Activated T-helper 2 cell treated with anti-CD3 and anti-CD28 coated beads, Interferon-gamma antibody, Interleukin-2, Interleukin-4, amounts not matched to agents 10 μg/mL and 5 μg/mL and 100 μg/mL, durations not matched to agents 14 hours and 24 hours and 36 hours (primary cell): Measurements from ENCODE around the gene ADCY10. TPM values are rescaled to one million over a fixed set of nuclear protein-coding genes. Genes with fewer than 3 reads are reported as not detected.
"Not testable (repeated sequence)": the region's sequence is repeated elsewhere in the genome, so short reads cannot be mapped to it uniquely, and the experiment has no call there.

ENCODE experiments used
- DNase-seq: peaks from one replicate; pipeline ENCODE4 v3.0.0; 2021; ENCODE audit warnings: low spot score
- H3K27ac Mint-ChIP-seq: one replicate; pipeline ENCODE4 v1.8.0; 2021; ENCODE audit warnings: mixed read lengths
- H3K27me3 Mint-ChIP-seq: one replicate; pipeline ENCODE4 v1.8.0; 2021; ENCODE audit warnings: low read depth, mixed read lengths
- H3K36me3 Mint-ChIP-seq: one replicate; pipeline ENCODE4 v1.8.0; 2021; ENCODE audit warnings: low read depth, mixed read lengths
- H3K4me1 Mint-ChIP-seq: one replicate; pipeline ENCODE4 v1.8.0; 2021; ENCODE audit warnings: low read depth, mixed read lengths
- H3K4me3 Mint-ChIP-seq: one replicate; pipeline ENCODE4 v1.8.0; 2021; ENCODE audit warnings: low read depth, mild to moderate bottlenecking, moderate library complexity, mixed read lengths
- H3K9me3 Mint-ChIP-seq: one replicate; pipeline ENCODE4 v1.8.0; 2021; ENCODE audit warnings: mixed read lengths
- intact Hi-C: fragments of 100-400 bp; cut with micrococcal nuclease; formaldehyde crosslinking; loops from one replicate; pipeline ENCODE4 v1.15.1; 2023
- total RNA-seq: library from RNA; stranded (reverse); gene quantifications from 2 replicates; pipeline ENCODE4 v1.2.3, GENCODE V29; 2022

Gene ADCY10
- total RNA-seq, 1 donor from 2014 or later, result 0.09 TPM

GRCh38 chr1:167856711-167857418, 57.1 kb downstream of the ADCY10 start:
- intact Hi-C loops, result no loop called here
- no peaks in the 10 kb centered on the region for H3K9me3 Mint-ChIP-seq
- no peak overlapping the region for H3K4me3 Mint-ChIP-seq
- H3K4me1 Mint-ChIP-seq, result no peaks in the 10 kb centered on the region
- H3K36me3 Mint-ChIP-seq, result no peaks in the 10 kb centered on the region
- H3K27ac Mint-ChIP-seq, result no peak overlapping the region
- no peak for DNase-seq
- H3K27me3 Mint-ChIP-seq, result peaks cover 12% of the 10 kb centered on the region

GRCh38 chr1:167854184-167854583, 59.8 kb downstream of the ADCY10 start:
- no peaks in the 10 kb centered on the region for H3K9me3 Mint-ChIP-seq
- intact Hi-C loops, result no loop called here
- H3K27me3 Mint-ChIP-seq, result peaks cover 12% of the 10 kb centered on the region
- H3K4me3 Mint-ChIP-seq, result no peak overlapping the region
- H3K36me3 Mint-ChIP-seq, result no peaks in the 10 kb centered on the region
- DNase-seq, result no peak
- no peaks in the 10 kb centered on the region for H3K4me1 Mint-ChIP-seq
- no peak overlapping the region for H3K27ac Mint-ChIP-seq

- Mint-ChIP-seq H3K27me3 (peaks cover 6% of the 10 kb centered on the region), H3K36me3 (no peaks in the 10 kb centered on the region), H3K4me1 (no peaks in the 10 kb centered on the region), H3K27ac (no peak overlapping the region), H3K9me3 (no peaks in the 10 kb centered on the region), H3K4me3 (no peak overlapping the region)
- no peak for DNase-seq
- intact Hi-C loops, result no loop called here
Measured at GRCh38 chr1:167849666-167850065, 64.3 kb downstream of the ADCY10 start.

GRCh38 chr1:167842872-167843271, 71.1 kb downstream of the ADCY10 start:
- peaks cover 4% of the 10 kb centered on the region for H3K4me1 Mint-ChIP-seq
- H3K36me3 Mint-ChIP-seq, result no peaks in the 10 kb centered on the region
- H3K9me3 Mint-ChIP-seq, result no peaks in the 10 kb centered on the region
- no peak for DNase-seq
- peaks cover 17% of the 10 kb centered on the region for H3K27me3 Mint-ChIP-seq
- H3K4me3 Mint-ChIP-seq, result no peak overlapping the region
- H3K27ac Mint-ChIP-seq, result no peak overlapping the region
- intact Hi-C loops, result no loop called here

- intact Hi-C loops, result no loop called here
- no peak for DNase-seq
- peaks cover 8% of the 10 kb centered on the region for H3K4me1 Mint-ChIP-seq
Measured at GRCh38 chr1:167841530-167841929, 72.4 kb downstream of the ADCY10 start.

GRCh38 chr1:167839009-167839408, 74.9 kb downstream of the ADCY10 start:
- Mint-ChIP-seq H3K4me1 (peaks cover 8% of the 10 kb centered on the region), H3K27ac (no peak overlapping the region), H3K9me3 (no peaks in the 10 kb centered on the region), H3K4me3 (no peak overlapping the region), H3K36me3 (no peaks in the 10 kb centered on the region), H3K27me3 (peaks cover 20% of the 10 kb centered on the region)
- no peak for DNase-seq
- intact Hi-C loops, result no loop called here

More at GRCh38 chr1:167841530-167841929, 72.4 kb downstream of the ADCY10 start:
- Mint-ChIP-seq H3K27me3 (peaks cover 20% of the 10 kb centered on the region), H3K4me3 (no peak overlapping the region), H3K27ac (no peak overlapping the region), H3K9me3 (no peaks in the 10 kb centered on the region), H3K36me3 (no peaks in the 10 kb centered on the region)

GRCh38 chr1:167837326-167837725, 76.6 kb downstream of the ADCY10 start:
- H3K27me3 Mint-ChIP-seq, result peaks cover 20% of the 10 kb centered on the region

GRCh38 chr1:167836197-167836596, 77.7 kb downstream of the ADCY10 start:
- H3K4me1 Mint-ChIP-seq, result peaks cover 8% of the 10 kb centered on the region
- intact Hi-C loops, result no loop called here
- H3K36me3 Mint-ChIP-seq, result no peaks in the 10 kb centered on the region
- H3K4me3 Mint-ChIP-seq, result no peak overlapping the region
- no peak overlapping the region for H3K27ac Mint-ChIP-seq
- H3K9me3 Mint-ChIP-seq, result no peaks in the 10 kb centered on the region
- peaks cover 18% of the 10 kb centered on the region for H3K27me3 Mint-ChIP-seq
- DNase-seq, result no peak

More at GRCh38 chr1:167837326-167837725, 76.6 kb downstream of the ADCY10 start:
- Mint-ChIP-seq H3K4me3 (no peak overlapping the region), H3K36me3 (no peaks in the 10 kb centered on the region), H3K27ac (no peak overlapping the region), H3K9me3 (no peaks in the 10 kb centered on the region), H3K4me1 (peaks cover 8% of the 10 kb centered on the region)
- DNase-seq, result no peak
- intact Hi-C loops, result no loop called here

- no peaks in the 10 kb centered on the region for H3K36me3 Mint-ChIP-seq
- H3K27ac Mint-ChIP-seq, result no peak overlapping the region
- DNase-seq, result no peak
- H3K4me3 Mint-ChIP-seq, result no peak overlapping the region
- H3K9me3 Mint-ChIP-seq, result no peaks in the 10 kb centered on the region
- peaks cover 8% of the 10 kb centered on the region for H3K4me1 Mint-ChIP-seq
- intact Hi-C loops, result no loop called here
- peaks cover 13% of the 10 kb centered on the region for H3K27me3 Mint-ChIP-seq
Measured at GRCh38 chr1:167833904-167834303, 80.0 kb downstream of the ADCY10 start.

GRCh38 chr1:167832693-167833092, 81.2 kb downstream of the ADCY10 start:
- intact Hi-C loops, result no loop called here
- Mint-ChIP-seq H3K4me1 (peaks cover 5% of the 10 kb centered on the region), H3K27me3 (peaks cover 3% of the 10 kb centered on the region), H3K4me3 (no peak overlapping the region), H3K27ac (no peak overlapping the region), H3K9me3 (no peaks in the 10 kb centered on the region), H3K36me3 (no peaks in the 10 kb centered on the region)
- DNase-seq, result no peak

GRCh38 chr1:167830668-167831067, 83.3 kb downstream of the ADCY10 start:
- H3K9me3 Mint-ChIP-seq, H3K27ac Mint-ChIP-seq, H3K36me3 Mint-ChIP-seq, H3K4me1 Mint-ChIP-seq, H3K27me3 Mint-ChIP-seq, H3K4me3 Mint-ChIP-seq, intact Hi-C loops, DNase-seq: not testable (repeated sequence)

GRCh38 chr1:167829868-167830267, 84.1 kb downstream of the ADCY10 start:
- no peaks in the 10 kb centered on the region for H3K4me1 Mint-ChIP-seq
- H3K36me3 Mint-ChIP-seq, result no peaks in the 10 kb centered on the region
- no peak overlapping the region for H3K27ac Mint-ChIP-seq
- H3K9me3 Mint-ChIP-seq, result no peaks in the 10 kb centered on the region
- H3K27me3 Mint-ChIP-seq, result no peaks in the 10 kb centered on the region
- intact Hi-C loops, result no loop called here
- no peak overlapping the region for H3K4me3 Mint-ChIP-seq
- no peak for DNase-seq

- intact Hi-C loops, result no loop called here
- Mint-ChIP-seq H3K9me3 (no peaks in the 10 kb centered on the region), H3K36me3 (no peaks in the 10 kb centered on the region), H3K4me1 (no peaks in the 10 kb centered on the region), H3K4me3 (no peak overlapping the region), H3K27me3 (peaks cover 3% of the 10 kb centered on the region), H3K27ac (no peak overlapping the region)
- DNase-seq, result no peak
Measured at GRCh38 chr1:167826127-167826526, 87.8 kb downstream of the ADCY10 start.
